Raji (cell line): ENCODE measurements around the gene FOXP4.
A peak's percentile ranks its signal among the peaks of the same experiment; 100 is the strongest.

ENCODE experiments used
- POLR2A ChIP-seq: IDR thresholded peaks from 2 replicates; pipeline ENCODE4 v1.6.1; 2011; ENCODE audit warnings: low read depth, low read length, control low read depth; ENCODE audit not compliant: insufficient read depth

Gene FOXP4

DNA sequence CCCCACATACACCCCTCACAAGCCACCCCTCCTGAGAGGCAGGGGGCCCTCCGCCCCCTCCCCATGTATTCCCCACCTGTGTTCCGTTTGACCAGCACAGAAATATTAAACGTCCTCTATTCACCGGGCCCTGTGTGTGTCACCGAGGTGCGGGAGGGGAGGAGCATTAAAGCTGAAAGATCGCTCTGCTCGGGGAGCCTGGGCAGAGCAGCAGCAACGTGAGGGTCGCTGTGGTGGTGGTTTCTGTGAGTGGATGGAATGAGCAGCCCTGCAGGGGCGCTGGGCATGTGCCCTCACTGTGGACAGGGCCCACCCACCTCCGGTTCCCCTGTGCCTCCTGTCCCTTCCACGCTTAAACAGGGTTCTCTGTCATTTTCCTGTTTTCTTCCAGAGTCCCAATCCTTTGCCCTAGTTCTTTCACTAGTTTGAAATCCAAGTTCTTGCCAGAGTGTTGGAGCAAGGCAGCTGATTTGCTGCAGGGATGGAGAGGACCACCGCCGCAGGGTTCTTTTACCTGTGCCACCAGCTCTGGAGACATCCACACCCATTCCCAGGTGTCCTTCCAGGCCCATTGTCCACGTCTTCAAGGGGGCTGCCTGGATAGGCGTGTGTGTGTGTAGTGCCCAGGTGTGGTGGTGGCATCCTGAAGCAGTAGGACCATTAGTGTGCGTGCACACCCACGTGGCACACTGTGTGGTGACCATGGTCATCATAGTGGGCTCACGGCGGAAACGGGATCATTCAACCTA is 54.5 kb downstream of the FOXP4 start:
- no peak for TF ChIP-seq POLR2A

DNA sequence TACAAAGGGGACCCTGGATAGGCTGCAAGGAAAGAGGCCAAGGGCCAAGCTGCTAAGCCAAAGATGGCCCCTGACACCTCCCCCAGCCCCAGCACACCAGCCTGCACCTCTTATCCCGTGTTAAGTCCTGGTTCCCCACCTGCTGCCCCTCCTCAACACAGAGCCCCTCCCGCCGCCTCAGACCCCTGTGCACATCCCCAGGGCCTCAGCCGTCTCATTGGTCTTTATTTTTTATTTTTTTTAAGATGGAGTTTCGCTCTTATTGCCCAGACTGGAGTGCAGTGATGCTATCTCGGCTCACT is 55.0 kb downstream of the FOXP4 start:
- TF ChIP-seq POLR2A = no peak

DNA sequence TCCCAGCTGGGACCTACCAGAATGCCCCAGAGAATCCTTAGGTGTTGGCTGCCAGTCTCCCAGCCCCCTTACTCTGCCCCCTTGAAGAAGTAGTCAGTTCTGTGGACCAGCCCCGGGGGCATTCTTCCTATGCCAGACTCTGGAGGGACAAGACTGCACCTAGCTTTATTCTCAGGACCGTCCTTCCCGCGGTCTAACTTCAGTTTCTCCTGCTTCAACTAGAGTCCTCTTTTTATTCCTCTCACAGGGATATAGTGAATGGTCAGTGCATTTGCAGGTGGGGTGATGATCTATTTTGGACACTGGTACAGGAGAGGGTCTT is 56.2 kb downstream of the FOXP4 start:
- no peak for TF ChIP-seq POLR2A

DNA sequence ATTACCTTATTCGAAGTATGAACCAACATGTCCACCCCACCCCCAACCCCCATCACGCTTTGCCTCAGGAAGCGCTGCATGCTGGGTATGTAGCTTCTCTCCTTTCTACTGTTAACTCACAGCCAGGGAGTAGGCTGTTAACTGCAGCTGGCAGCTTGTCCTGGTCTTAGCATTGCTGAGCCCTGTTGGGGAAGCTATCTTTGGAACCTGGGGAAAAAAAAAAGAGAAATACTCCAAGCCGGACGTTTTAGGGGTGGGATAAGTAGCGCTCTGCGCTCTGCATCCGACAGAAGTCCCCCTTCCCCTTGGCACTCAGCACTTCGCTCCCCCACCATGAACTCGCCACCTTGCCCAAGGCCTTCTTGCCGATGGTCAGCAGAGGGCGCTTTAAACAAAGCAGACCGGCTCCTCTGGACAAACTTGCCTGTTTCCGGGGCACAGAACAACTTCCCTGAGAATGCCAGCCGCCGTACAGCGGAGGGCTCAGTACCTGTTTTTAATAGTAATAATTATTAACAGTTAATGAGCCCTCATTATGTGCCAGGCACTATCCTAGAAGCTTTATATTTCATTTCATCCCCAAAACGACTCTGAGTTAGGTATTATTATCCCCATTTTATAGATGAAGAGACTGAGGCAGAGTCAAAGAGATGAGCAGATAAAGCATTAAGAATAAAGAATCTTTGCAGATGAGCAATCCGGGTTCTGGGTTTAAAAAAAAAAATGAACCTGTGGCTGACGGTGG is 56.9 kb downstream of the FOXP4 start:
- TF ChIP-seq POLR2A = peak; percentile 35; the same call in 1 of the 2 replicates

DNA sequence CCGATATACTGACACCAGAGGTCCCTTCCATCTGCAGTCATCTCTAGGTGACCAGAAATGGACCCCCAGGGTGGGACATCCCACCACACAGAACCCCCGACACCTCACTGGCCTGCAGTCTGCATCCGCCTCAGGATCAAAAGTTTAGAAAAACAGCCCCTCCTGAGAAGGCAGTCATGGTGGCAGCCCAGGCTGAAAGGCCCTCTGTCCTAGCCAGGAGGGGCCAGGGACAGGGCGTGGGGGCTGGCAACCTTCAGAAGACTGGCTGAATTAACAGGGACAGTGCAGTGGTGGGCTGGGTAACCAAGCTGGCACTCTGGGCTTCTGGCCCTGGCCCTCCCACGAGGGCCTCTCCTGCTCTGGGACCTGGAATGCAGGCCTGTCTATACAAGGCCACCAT is 57.8 kb downstream of the FOXP4 start:
- no peak for TF ChIP-seq POLR2A

DNA sequence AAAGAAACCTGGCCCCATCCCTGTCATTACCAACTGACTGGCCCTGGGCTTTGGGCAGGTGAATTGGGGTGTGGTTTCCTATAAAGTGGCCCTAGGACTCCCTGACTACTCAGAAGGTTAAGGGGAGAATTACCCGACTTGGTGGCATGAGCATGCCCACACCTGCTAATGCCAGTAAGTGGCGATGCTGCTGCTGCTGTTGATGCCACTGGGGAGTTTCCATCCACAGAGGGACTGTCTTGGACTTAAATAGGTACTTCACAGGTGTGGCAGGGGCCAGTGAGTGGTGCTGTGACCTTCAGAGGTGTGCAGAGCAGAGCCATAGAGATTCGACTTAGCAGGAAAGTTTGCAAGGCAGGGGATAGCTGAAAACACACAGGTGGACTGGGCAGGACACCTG is 59.5 kb downstream of the FOXP4 start:
- TF ChIP-seq POLR2A = no peak

DNA sequence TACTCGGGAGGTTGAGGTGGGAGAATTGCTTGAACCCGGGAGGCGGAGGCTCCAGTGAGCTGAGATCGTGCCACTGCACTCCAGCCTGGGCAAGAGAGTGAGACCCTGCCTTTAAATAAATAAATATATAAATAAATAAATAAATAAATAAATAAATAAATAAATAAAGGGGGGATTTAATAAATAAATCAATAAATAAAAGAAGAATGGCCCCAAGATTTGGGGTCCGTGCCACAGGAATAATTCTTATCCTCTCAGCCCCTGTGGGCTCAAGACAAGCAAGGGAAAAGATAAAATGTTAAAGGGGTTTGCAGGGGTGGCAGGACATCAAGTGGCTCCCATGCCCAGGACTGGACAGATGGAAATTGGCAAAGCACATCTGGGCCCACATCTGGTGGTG is 60.9 kb downstream of the FOXP4 start:
- no peak for TF ChIP-seq POLR2A

DNA sequence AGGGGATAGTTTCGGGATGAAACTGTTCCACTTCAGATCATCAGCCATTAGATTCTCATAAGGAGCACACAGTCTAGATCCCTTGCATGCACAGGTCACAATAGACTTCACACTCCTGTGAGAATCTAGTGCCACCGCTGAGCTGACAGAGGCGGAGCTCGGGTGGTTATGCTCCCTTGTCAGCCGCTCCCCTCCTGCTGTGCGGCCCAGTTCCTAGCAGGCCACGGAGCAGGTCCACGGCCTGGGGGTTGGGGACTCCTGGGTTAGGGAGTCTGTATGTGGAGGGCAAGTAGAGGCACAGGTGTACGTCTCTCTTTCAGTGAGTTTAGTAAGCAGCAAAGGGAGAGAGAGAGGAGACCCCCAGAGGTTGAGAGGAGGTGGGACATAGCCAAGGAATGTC is 61.6 kb downstream of the FOXP4 start:
- no peak for TF ChIP-seq POLR2A

DNA sequence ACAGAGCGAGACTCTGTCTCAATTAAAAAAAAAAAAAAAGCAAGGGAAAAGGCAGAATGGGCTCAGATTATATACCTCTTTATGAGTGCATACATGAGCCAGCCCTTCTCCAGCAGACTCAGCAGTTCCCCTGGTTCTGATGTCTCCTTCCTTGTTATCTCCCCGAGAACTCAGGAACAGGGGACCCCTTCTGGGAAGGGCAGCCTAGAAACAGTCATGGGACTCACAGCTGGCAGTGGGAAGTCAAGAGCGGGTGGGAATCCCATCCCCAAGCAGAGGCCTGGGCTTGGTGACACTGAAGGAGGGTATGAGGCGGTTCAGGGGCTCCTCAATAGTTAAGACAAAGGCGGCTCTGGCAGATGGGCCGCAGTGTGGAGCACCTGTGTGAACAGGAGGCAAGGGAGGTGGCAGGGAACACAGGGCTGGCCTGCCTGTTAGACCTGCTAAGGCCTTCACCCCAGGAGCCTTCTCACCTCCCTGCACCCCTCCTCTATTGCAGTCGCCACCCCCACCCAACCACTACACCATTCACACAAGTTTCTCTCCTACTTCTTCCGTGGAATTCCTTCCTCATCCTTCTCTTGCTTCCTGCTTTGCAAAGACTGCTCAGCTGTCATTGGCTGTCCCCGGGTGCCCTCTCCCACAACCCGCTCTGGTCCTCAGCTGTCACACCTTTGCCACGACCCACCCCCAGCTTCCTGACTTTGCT is 62.4 kb downstream of the FOXP4 start:
- no peak for TF ChIP-seq POLR2A

DNA sequence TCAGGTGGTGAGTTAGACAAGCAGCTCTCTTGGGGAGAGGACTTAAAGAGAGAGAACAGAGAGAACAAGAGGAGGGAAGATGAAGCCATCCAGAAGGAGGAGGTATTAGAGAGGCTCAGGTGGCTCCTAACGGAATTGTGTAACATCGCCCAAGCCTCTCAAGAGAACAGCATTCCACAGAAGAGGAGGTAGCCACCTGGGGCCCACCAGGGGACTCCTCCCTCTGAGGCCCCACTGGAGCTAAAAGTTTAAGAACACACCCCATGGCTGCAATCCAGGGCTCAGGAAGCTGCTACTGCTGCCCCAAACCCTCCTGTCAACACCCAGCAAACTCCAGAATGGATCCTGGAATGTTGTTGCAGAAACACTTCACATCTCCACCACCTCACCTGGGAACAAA is 68.5 kb downstream of the FOXP4 start:
- TF ChIP-seq POLR2A = no peak

DNA sequence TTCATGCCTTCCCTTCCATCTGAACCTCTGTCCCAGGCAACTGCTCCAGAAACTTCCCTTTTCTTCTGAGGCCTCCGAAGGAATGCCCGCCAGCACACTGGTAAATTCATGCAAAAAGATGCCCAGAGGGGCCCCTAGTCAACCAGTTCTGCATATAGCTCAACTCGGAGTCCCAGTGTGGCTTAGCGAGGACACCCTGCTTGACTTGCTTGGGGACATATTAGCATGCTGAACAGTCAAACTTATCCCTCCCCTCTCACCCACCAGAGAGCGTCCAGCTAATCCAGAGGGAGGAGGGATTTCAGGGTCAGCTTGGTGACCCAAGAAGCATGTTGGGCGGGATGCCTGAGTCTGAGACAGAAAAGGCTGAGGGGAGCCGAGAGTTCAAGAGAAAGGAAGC is 69.1 kb downstream of the FOXP4 start:
- no peak for TF ChIP-seq POLR2A

DNA sequence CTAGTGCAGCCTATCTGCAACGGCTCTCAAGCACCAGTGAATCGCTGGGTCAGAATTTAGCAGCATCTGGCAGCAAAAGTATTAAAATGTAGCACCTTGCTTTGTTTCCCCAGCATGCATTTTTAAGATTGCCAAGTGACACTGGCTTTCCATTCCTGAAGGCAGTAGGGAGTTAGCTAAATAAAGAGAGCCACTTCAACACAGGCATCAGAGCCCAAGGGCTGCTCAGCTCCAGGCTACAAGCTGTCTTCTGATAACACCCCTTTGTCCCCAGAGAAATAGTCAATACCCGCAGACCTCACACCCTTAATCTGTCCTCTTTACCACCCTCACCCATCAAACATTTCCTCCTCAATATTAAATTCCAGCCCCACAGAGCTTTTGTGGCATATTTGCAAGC is 72.4 kb downstream of the FOXP4 start:
- TF ChIP-seq POLR2A = no peak

DNA sequence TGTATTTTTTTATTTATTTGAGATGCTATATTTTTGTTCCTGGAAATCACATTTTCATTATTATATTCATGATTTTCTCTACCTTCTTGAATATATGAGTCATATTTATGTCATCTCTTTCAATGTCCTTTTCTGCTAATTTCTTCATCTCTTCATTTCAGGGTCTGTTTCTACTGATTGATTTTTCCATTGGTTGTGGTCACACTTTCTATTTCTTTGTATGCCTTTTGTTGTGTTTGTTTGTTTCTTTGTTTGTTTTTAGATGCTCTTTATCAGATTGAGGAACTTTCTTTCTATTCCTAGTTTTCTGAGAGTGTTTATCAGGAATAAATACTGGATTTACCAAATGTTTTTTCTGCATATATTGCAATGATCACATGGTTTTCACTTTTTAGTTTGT is 75.2 kb downstream of the FOXP4 start:
- TF ChIP-seq POLR2A = no peak

DNA sequence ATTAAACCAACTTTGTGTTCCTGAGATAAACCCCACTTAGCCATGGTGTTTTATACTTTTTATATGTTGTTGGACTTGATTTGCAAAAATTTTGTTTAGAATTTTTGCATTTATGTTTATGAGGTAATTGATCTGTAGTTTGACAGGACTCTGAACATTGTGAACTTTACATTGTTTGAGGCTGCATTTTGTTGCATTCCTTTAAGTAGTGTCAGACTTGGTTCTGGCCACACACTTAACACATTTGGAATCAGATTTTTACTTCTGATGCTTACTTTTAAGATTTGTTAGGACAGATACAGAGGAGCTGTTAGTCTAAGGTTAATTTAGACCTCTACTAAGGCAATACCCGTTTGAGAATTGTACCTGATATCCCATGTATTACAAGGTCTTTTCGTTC is 75.6 kb downstream of the FOXP4 start:
- no peak for TF ChIP-seq POLR2A

DNA sequence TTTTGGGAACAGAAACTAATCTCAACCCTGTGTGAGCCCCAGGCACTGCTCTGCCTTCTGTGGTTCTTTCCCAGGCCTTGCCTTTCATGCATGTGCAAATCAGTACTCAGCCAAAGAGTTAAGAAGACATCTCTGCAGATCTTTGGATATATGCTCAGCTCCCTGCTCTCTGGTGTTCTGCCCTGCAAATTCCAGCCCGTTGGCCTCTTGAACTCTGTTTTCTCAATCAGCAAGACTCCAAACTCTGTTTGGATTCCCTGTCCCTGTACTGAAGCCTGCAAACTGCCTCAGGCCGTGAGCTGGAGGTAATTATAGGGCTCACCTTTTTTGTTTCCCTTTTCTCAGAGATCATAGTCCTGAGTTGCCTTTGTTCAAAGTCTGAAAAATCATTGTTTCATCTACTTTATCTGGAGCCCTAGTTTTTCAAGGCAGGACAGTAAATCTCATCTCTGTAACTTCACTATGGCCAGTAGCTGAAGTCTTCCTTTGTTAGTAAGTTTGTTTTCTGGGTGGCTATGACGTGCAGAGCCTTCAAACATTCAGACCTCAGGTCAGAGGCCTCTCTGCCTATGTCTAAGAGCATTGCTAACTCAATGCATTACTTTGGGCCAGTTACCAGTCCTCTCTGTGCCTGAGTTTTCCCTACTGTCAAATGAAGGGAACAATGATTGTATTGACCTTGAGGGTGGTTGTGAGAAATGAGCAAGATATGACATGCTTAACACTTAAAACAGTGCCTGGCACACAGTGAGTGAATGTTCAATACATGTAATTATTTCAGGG is 76.2 kb downstream of the FOXP4 start:
- no peak for TF ChIP-seq POLR2A

DNA sequence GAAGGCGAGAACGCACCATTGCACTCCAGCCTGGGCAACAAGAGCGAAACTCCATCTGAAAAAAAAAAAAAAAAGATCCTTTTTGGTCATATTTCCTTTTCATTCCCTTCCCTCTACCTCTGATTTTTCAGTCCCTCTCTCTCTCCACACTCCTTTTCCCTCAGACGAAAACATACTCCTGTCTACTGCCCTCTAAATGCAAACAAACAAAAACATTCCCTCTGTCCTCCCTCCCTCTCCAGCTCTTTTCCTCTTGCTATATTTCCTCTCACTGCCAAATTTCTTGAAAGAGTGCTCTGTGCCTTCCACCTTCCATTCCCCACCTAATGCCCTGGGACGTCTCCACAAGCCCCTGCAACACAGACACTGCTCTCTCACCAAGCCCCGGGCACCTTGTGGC is 77.1 kb downstream of the FOXP4 start:
- no peak for TF ChIP-seq POLR2A
